ENCODE results near the gene GHRH.

Gene GHRH

DNA sequence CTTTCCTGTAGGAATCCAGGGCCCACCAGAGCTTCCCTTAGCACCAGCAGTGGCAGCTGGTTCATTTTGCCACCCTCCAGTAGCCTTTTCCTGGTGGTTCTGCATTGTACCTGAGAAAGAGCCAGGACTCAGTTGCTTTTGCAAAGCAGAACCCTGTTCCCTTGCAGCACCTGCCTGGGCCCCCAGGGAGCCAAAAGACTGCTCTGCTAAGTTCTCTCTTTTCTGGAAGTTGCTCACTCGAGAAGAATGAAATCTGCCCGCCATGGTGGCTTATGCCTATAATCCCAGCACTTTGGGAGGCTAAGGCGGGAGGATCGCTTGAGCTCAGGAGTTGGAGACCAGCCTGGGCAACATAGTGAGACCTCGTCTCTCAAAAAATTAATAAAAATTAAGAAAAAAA lies 24.0 kb downstream of the GHRH start:
- DNase-seq (ENCODE audit: low read depth): no peak

DNA sequence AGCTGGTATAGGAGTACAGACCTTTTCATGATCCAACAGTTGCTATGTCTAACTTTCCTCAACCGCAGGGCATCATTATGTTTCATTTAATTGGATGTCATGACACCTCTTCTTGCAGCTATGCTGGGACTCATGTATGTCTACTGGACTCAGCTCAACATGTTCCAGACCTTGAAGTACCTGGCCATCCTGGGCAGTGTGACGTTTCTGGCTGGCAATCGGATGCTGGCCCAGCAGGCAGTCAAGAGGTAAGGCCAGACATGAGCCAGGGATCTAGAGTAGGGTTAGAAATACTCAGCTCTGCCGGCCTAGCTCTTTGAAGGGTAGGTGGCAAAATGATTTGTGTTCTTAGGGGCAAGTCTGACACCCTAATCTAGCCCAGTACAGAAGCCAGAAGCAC lies 25.2 kb downstream of the GHRH start:
- no peak for DNase-seq (ENCODE audit: low read depth)

DNA sequence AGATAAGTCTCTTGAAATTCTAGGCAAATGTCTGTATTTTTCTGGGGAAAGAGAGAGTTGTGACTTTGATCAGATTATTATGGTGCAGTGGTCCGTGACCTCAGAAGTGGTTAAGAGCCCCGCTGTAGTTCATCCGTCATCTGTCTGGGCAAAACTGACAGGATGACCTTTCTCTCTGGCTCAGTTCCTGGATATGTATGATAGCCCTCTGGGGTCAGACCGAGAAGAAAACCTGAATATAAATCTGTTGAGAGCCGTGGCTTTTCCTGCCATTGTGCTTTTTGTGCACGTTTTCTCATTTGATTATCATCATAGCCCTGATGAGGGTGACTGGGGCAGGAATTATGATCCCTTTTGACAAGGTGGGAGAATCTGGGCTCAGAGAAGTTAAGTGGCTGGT lies 26.5 kb downstream of the GHRH start:
- DNase-seq (ENCODE audit: low read depth): no peak

DNA sequence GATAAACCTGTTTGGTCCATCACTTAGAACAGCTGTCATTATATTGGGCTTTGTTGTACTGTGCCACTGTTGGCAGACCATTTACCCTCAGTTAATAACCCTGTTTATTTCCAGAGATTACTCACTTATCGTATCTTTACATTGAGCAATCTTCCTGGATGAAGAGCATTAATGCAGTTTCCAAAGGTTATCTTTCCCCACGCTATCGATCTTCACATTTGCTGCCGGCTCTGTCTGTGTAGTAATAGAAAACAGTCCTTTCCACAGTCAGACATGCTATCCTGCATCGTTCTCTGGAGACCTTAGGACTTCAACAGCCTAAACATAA lies 27.4 kb downstream of the GHRH start:
- DNase-seq (ENCODE audit: low read depth): no peak

DNA sequence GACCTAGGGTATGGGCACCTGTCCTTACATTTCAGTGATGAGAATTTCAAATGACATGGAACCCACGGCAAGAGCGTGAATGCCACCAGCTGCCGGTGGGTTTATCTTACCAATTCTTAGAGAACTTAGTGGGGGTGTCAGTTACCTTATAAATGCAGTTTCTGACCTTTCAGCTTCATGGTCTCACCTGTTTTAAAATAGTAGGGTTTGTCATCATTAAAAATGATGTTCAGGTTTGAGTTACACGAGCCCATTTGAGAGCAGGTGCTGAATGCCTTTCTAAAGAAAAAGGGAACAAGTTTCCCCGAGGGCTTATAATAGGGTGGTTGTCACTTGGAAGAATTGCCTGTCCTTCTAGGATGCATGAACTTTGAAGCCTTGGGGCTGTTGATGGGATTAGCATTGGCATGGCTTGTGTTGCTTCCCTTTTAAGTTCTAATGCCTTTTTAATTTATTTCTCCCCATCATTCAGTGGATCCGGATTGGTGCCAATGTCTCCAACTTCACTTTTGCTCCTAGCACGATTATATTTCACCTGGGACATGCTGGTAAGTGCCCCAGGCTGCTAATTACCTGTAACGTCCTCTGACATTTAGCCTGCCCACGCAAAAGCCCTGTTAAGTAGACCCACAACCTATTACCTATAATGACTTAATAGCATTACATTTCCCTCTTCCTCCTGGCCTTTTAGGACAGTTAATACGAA lies 27.9 kb downstream of the GHRH start:
- no peak for DNase-seq (ENCODE audit: low read depth)

DNA sequence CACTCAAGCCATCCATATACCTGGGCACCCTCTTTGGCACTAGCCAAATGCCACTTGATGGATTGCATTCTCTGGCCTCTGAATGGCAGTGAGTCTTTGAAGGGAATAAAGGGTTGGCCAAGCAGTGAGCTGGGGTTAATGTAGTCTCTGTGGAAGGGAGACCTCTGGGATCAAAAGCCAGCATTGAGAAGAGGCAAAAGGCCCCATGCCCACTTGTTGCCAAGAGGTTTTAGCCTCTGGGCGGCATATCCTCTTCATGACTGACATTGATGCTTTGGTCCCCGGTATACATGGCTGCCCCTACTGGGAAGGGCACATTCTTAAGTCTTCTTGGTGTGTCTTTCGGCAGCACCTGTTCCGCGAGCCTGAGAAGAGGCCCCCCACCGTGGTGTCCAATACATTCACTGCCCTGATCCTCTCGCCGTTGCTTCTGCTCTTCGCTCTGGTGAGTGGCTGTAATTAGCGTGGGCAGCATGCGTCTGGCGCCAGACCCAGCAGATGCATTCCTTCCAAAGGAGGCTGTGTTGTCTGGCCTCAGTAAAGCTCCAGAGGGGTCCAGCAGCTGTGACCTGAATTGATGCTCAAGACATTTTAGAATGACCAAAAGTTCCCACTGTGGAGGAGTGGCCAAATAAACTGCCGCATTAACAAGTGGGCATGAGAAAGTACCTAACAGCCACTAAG lies 29.5 kb downstream of the GHRH start:
- no peak for DNase-seq (ENCODE audit: low read depth)

DNA sequence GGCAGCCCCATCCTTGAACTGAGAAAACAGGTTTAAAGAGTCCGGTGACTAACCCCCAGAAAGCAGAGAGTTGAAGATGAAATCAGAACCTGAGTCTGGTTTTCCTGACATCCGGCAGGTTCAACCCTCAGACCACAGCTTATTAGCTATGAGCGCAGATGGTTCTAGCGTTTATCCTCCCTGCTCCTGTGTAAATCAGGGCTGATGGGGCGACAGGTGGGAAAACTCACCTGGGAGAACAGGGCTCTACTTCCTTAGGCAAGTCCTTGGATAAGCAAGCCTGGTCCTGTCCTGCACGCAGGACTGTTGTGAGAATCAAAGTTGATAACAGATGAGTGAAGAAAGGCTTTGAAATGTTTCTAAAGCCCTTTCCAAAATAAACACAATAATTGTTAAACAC lies 31.4 kb downstream of the GHRH start:
- no peak for DNase-seq (ENCODE audit: low read depth)

DNA sequence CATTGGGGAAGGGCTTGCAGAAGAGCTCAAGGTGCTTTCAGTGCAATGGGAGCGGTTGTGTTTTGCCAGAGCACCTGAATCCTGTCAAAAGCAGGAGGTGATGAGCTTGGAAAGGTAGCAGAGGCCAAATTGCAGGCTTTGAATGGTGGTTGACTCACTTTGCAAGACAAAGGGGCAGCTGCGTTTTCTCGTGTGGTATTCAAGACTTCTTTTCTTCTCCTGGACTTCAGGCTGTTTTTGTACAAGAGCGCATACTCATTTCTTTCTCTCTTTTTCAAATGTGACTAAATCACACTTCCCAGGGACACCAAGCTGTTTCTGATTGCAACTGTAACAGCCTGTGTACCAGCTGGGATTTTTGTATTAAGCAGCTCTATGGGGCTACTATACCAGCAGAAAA lies 32.3 kb downstream of the GHRH start:
- DNase-seq (ENCODE audit: low read depth): no peak

DNA sequence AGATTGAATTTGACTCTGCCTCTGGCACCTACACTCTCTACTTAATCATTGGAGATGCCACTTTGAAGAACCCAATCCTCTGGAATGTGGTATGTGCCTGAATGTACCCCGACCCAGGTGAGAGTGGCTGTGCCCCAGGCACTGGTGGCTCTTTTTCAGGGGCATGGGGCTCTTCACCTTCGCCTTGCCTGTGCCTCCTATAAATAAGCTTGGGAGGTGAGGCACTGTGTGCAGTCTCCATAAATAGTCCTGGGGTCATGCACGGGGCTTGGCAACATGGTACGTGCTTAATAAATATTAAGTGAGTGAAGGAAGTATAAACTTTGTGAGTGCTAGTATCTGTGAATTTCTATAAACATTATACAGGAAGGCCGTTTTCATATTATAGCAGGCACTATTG lies 33.0 kb downstream of the GHRH start:
- DNase-seq (ENCODE audit: low read depth): no peak

DNA sequence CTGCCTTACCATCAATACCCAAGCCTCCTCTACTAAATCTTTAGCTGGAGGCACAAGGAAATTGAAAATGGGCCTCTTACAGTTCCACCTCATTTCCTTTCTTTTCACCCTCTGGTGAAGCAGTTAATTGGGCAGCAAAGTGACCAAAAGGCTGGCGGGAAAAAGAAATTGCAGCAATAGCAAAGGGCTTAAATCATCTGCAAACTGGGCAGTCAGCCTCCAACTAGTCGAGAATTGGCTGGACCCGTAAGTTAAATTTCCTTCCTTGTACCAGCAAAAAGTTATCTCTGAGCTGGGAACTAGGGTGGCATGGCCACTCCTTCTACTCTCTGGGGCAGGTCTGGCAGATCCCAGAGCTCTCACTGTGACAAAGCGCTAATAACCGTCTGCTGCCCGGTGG lies 33.5 kb downstream of the GHRH start:
- DNase-seq (ENCODE audit: low read depth): no peak

DNA sequence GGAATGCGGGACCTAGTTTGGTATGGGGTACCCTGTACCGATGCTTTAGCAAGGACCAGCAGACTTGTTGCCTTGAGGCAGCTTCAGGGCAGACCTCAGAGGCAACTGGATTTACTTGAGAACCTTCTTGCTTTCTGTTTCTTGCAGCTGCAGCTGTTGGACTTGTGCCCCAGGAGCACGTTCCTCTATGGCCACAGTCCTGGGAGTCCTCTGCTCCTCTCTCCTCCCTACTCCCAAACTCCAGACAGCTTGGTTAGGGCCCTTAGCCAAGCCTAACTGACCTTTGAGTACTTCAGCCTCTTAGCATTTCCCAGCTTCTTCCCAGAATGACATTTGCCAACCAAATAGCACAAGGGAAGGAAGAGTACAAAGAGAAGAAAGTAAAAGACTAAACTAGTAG lies 34.7 kb downstream of the GHRH start:
- DNase-seq (ENCODE audit: low read depth): no peak

DNA sequence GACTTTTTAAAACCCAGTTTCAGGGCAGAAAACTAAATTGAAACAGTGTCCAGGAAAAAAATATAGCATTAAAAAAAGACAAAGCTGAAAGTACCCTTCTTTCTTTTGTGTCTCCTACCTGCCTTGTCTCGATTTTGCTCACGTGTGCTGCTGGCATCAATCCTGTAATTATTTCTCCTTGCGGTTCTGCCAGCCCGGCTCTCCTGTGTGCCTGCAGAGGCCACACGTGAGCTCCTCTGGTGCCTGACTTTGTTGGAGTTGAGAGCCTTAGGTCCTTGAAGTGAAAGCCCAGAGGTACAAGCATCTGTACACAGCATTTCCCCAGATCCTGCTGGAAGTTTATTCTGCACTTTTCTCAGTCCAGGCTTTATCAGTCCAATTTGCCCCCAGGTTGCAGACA lies 36.5 kb downstream of the GHRH start:
- no peak for DNase-seq (ENCODE audit: low read depth)

DNA sequence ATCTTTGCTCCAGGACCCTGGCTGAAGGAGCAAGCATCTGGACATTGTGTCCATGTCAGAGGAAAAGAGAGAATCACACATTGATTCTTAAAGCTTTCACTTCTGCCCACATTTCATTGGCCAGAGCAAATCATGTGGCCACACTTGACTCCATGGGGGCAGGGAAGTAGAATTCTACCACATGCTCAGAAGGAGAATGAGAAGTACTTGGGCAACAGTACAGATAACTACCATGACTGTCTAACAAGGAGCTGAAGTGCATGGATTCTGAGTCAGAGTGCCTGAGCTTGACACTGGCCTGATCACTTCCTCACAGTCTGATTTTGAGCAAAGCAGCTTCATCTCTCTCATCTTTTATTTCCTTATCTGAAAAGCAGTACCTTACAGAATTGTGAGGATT lies 38.6 kb downstream of the GHRH start:
- DNase-seq (ENCODE audit: low read depth): no peak

DNA sequence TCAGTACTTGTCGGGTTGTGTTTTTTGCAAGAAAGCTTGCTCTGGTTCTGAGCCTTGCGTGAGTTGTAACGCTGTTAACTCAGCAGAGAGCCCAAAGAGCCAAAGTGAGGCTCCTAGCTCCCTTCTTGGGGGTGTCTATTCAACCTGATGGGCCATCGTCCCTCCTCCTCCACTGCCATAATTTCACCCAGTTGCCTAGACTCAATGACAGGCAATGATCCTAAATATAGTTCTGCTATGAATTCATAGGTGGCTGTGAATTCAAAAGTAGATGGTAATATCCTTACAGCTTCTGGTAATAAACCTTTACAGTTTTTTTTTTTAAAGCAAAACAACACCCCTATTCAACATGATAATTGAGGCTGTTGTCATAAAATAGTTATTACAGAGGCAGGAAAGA lies 39.5 kb downstream of the GHRH start:
- DNase-seq (ENCODE audit: low read depth): no peak

DNA sequence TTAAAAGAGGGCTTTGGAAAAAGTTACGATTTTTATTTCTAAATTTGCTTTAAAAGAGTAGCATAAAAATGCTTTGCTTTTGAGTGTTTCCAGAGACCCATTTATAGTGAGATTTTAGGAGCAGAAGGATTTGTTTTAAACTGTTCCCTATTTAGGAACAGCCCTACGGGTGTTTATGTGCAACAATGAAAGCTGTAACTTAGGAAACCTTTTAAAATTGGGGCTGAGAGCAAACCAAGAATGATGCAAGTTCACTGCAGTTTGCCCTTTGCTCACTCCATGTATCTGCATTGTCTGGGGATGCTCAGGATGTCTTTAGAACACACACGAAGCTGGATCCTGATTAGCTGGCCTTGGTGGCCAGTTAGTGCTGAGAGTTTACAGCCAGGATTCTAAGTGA lies 40.9 kb downstream of the GHRH start:
- DNase-seq (ENCODE audit: low read depth): no peak

DNA sequence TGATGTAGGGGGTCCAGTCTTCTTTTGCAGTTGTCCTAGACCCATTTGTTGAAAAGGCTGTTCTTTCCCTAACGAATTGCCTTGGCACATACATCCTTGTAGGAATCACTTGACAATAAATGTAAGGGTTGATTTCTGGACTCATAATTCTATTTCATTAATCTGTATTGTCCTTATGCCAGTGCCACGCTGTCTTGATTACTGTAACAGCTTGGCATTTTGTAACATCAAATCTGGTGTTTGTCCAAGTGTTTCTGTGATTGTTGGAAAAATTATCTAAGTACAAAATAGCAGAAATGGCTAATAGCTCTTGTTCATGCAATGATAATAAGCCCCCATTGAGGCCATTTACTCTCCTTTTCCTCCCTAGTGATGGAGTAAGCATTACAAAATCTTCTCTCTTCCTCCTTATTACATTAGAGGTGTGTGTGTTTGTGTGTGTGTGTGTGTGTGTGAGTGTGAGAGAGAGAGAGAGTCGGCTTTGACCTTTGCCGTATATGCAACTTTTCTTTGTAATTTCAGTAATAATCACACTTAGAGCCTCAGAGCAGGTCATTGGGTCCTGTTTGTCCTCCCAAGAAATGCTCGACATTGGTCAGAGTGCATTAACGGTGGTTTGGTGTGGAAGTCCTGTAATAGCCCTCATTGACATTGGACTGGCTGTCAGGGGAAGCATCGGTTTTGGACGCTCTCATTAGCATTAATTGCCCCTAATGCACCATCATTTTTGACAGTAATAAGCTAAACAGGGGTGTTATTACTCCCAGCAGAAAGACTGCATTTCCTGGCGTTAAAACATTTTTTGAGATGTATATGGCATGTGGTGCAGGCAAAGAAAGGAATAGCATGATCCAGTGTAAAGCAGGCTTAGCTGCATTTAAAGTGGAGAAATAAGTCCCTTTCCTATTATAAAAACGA lies 41.6 kb downstream of the GHRH start:
- DNase-seq (ENCODE audit: low read depth): no peak

DNA sequence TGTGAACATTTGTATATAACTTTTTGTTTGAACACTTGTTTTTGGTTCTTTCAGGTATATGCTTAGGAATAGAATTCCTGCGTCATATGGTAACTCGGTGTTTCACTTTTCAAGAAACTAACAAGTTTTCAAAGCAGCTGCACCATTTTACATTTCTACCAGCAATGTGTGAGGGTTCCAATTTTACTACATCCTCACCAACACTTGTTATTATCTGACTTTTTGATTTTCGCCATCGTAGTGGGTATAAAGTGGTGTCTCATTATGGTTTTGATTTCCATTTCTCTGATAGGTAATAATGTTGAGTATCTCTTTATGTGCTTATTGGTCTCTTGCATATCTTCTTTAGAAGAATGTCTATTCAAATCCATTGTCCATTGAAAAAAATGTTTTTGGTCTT lies 42.6 kb downstream of the GHRH start:
- DNase-seq (ENCODE audit: low read depth): no peak

DNA sequence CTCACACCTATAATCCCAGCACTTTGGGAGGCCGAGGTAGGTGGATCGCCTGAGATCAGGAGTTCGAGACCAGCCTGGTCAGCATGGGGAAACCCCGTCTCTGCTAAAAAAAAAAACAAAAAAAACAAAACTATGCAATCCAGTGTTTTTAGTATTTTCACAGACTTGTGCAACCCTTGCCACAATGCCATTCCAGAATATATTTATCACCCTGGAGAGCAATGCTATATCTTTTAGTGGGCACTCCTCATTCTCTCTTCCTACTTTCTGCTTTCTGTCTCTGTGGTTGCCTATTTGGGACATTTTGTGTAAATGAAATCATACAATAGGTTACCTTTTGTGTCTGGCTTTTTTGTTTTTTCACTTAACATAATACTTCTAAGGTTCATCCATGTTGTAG lies 43.2 kb downstream of the GHRH start:
- DNase-seq (ENCODE audit: low read depth): no peak

DNA sequence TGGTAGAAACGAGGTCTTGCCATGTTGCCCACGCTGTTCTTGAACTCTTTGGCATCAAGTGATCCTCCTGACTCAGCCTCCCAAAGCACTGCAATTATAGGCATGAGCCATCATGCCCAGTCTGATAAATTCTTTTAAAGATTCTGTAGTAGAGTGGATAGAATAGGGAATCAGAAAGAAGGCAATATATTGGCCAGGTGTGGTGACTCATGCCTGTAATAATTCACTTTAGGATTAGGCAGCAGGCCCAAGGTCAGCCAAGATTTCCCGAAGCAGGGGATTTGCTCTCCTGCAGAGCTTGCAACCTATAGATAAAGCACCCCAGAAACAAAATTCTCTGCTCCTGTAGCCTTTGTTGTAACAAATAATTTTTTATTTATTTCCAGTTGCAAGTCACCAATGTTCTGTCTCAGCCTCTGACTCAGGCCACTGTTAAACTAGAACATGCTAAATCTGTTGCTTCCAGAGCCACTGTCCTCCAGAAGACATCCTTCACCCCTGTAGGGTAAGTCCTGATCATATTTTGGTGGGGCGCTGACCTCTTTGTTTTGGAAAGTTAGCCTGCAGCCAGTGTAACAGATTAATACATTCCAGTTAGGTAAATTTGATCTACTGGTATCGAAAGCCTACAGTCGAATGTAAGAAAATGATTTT lies 51.8 kb downstream of the GHRH start:
- no peak for DNase-seq (ENCODE audit: low read depth)

DNA sequence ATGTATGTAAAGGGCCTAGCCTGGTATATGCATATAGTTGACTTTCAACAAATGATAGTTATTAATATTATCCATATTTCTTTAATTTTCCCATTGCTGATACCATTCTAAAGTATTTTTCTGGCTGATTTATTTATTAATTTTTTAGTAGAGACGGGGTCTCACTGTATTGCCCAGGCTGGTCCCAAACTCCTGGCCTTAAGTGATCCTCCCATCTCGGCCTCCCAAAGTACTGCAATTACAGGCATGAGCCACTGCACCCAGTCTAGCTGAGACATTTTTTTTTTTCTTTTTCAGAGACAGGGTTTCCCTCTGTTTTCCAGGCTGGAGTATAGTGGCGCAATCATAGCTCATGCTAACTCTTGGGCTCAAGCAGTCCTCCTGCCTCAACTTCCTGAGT lies 52.4 kb downstream of the GHRH start:
- DNase-seq (ENCODE audit: low read depth): no peak

DNA sequence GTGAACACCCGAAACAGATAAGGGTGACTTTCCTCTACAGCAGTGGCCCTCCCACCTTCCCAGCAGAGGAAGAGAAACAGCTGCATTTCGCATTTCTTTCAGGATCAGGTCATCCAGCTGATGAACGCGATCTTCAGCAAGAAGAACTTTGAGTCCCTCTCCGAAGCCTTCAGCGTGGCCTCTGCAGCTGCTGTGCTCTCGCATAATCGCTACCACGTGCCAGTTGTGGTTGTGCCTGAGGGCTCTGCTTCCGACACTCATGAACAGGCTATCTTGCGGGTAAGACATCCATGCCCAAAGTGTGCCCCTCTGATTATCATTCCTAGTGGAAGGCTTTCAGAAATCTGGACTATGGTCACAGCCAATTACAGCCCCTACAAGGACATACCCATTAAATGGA lies 54.4 kb downstream of the GHRH start:
- DNase-seq (ENCODE audit: low read depth): no peak

DNA sequence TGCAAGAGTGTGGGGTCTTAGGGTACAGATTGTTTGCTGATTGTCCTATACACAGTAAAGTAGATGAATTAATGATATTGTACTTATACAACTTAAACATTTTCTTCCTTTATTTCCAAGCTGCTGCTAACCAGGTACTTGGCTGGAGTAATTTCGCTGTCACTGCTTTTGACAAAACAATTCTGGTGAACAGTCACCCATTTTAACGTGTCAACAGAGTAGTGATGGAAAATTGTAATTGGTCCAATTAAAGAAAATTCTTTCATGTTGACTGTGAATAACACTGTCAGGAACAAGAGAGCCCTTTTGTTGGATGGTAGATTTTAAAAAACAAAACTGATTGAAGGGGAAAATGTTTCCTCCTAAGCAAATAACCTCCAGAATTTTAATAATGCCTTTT lies 55.8 kb downstream of the GHRH start:
- DNase-seq (ENCODE audit: low read depth): no peak

DNA sequence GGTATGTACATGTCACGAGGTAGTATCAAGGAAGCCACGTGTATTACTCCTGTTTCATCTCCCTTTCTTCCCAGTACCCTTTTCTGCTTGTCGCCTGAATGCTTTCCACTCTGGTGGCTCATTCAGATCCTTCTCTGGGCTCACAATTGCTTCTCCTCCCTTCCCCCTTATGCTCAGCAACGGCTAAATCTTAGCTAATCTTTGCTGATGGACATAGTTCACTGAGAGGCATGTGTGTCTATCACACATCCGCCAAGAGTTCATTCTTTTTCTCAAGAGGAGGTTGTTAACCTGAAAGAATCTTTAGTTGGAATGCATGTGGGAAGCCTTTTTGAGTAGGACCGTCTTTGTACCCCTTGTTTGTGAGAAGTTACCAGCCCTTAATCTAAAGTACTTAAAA lies 56.5 kb downstream of the GHRH start:
- DNase-seq (ENCODE audit: low read depth): no peak

All from stimulated activated CD8-positive, alpha-beta memory T cell treated with anti-CD3 and anti-CD28 coated beads, Interleukin-7, amount 100 ng/mL, for 24 hours (primary cell).